DOHH2 (cell line): Measurements from ENCODE around the gene PHC2.

ENCODE experiments used
- H3F3A ChIP-seq: fragments of 200-600 bp; sonication (generic), shearing (Covaris generic); 2 replicates; pipeline ENCODE4 v1.6.0; 2016; ENCODE audit warnings: antibody characterized with exemption, mild to moderate bottlenecking; ENCODE audit not compliant: control insufficient read depth, insufficient read depth
- H3K27ac ChIP-seq: fragments of 200-600 bp; sonication (generic); 2 replicates; pipeline ENCODE4 v1.5.1; 2014; ENCODE audit warnings: low read depth, mild to moderate bottlenecking, low read length, moderate library complexity
- H3K27me3 ChIP-seq: fragments of 200-600 bp; sonication (generic); 2 replicates; pipeline ENCODE4 v1.6.1; 2014; ENCODE audit warnings: mild to moderate bottlenecking, low read length, mixed read lengths; ENCODE audit not compliant: control insufficient read depth
- H3K36me3 ChIP-seq: fragments of 200-600 bp; sonication (generic); 2 replicates; pipeline ENCODE4 v1.6.1; 2014; ENCODE audit warnings: mild to moderate bottlenecking, low read length, moderate library complexity, mixed read lengths; ENCODE audit not compliant: control insufficient read depth
- H3K4me1 ChIP-seq: fragments of 200-600 bp; sonication (generic); 2 replicates; pipeline ENCODE4 v1.6.1; 2014; ENCODE audit warnings: mild to moderate bottlenecking, low read length, mixed read lengths; ENCODE audit not compliant: control insufficient read depth
- H3K4me2 ChIP-seq: fragments of 200-600 bp; sonication (generic); 2 replicates; pipeline ENCODE4 v1.6.0; 2014; ENCODE audit warnings: mild to moderate bottlenecking, low read length, moderate library complexity
- H3K4me3 ChIP-seq: fragments of 200-600 bp; sonication (generic); 2 replicates; pipeline ENCODE4 v1.5.1; 2014; ENCODE audit warnings: mild to moderate bottlenecking, low read length, mixed read lengths
- H3K79me2 ChIP-seq: fragments of 200-600 bp; sonication (generic); 2 replicates; pipeline ENCODE4 v1.6.1; 2014; ENCODE audit warnings: mild to moderate bottlenecking, low read length, mixed read lengths; ENCODE audit not compliant: control insufficient read depth
- H3K9me2 ChIP-seq: fragments of 200-600 bp; sonication (generic); replicated peaks from 2 replicates; pipeline ENCODE4 v1.6.1; 2014; ENCODE audit warnings: mild to moderate bottlenecking, low read length, mixed read lengths; ENCODE audit not compliant: control insufficient read depth
- H3K9me3 ChIP-seq: fragments of 200-600 bp; sonication (generic); 2 replicates; pipeline ENCODE4 v1.6.1; 2014; ENCODE audit warnings: antibody characterized with exemption, low read length, mixed read lengths; ENCODE audit not compliant: control insufficient read depth, insufficient read depth
- H4K20me1 ChIP-seq: fragments of 200-600 bp; sonication (generic); 2 replicates; pipeline ENCODE4 v1.6.0; 2014; ENCODE audit warnings: low read depth, mild to moderate bottlenecking, antibody characterized with exemption, low read length, moderate library complexity; ENCODE audit not compliant: control insufficient read depth, insufficient read depth
- CTCF ChIP-seq: fragments of 200-600 bp; sonication (generic); IDR thresholded peaks from one replicate; pipeline ENCODE4 v1.5.1; 2014; ENCODE audit warnings: antibody characterized with exemption, mild to moderate bottlenecking, low read depth, low read length; ENCODE audit not compliant: poor library complexity, severe bottlenecking
- EZH2phosphoT487 ChIP-seq: fragments of 200-600 bp; sonication (generic); IDR thresholded peaks from 2 replicates; pipeline ENCODE4 v1.6.1; 2017; ENCODE audit warnings: borderline replicate concordance, mild to moderate bottlenecking, antibody characterized with exemption, low read length, moderate library complexity, mixed read lengths

The PHC2 gene

DNA sequence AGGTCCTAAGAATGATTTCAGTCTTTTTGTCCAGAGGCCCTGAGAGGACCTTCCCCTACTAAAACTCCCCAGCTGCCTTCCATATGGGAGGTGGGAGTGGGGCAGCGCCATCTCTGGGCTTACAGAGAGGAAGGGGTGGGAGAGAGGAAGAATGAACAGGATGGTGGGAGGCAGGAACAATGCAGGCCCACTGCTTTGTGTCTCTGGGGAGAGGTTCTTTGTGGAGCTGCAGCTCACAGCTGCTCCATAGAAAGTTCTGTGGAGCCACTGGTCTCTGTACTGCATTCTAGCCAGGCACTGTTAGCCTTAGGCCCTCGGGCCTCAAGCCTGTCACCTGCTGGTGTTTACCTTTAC lies 66.4 kb downstream of the PHC2 start:
- Histone ChIP-seq H3K4me1 (peaks cover 3% of the 10 kb centered on the region; the same call in 1 of the 2 replicates), H3K79me2 (no peaks in the 10 kb centered on the region), H3F3A (no peaks in the 10 kb centered on the region), H3K27me3 (no peaks in the 10 kb centered on the region), H3K4me2 (no peak overlapping the region), H4K20me1 (no peaks in the 10 kb centered on the region), H3K9me2 (no peaks in the 10 kb centered on the region), H3K36me3 (no peaks in the 10 kb centered on the region), H3K4me3 (no peak overlapping the region), H3K27ac (no peak overlapping the region), H3K9me3 (no peaks in the 10 kb centered on the region)
- no peak for TF ChIP-seq CTCF
- TF ChIP-seq EZH2phosphoT487: no peak

DNA sequence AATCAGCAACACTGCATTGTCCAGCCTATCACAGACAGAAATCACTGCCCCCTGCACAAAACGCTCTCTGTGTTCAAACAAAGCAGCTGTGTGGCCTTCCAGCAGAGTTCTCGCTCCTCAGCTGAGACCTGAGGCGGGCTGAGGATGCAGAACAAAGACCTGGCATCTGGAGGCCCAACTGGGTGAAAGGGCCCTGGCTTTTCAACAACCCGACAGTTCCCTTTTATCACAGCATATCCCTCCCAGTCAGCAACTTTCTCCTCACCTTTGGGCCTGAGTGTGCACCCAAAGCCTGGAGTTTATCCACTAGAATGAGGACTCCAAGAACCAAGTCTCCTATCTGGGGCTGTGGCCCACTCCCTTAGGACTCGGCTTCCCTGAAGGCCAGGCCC lies 67.4 kb downstream of the PHC2 start:
- Histone ChIP-seq H3K27me3 (no peaks in the 10 kb centered on the region), H3K36me3 (no peaks in the 10 kb centered on the region), H3K4me1 (peaks cover 3% of the 10 kb centered on the region; the same call in 1 of the 2 replicates), H3K4me2 (no peak overlapping the region), H3K27ac (no peak overlapping the region), H3K79me2 (no peaks in the 10 kb centered on the region), H3K9me3 (no peaks in the 10 kb centered on the region), H4K20me1 (no peaks in the 10 kb centered on the region), H3K9me2 (no peaks in the 10 kb centered on the region), H3F3A (no peaks in the 10 kb centered on the region), H3K4me3 (no peak overlapping the region)
- TF ChIP-seq CTCF: no peak
- TF ChIP-seq EZH2phosphoT487: no peak

- Histone ChIP-seq H3K27ac (no peak overlapping the region), H3K9me3 (no peaks in the 10 kb centered on the region), H3K9me2 (no peaks in the 10 kb centered on the region), H3K79me2 (no peaks in the 10 kb centered on the region), H3K27me3 (no peaks in the 10 kb centered on the region), H4K20me1 (no peaks in the 10 kb centered on the region), H3K4me1 (peaks cover 3% of the 10 kb centered on the region; the same call in 1 of the 2 replicates), H3K4me3 (no peak overlapping the region), H3K36me3 (no peaks in the 10 kb centered on the region), H3F3A (no peaks in the 10 kb centered on the region), H3K4me2 (no peak overlapping the region)
- no peak for TF ChIP-seq CTCF
- no peak for TF ChIP-seq EZH2phosphoT487
These were observed 67.9 kb downstream of the PHC2 start for GRCh38 chr1:33363021-33363420.
